Measurements from ENCODE around the gene LOXHD1.

LOXHD1 gene
- long read RNA-seq, donor 1, result 0 reads
- long read RNA-seq, donor 2, result 0 reads
- long read RNA-seq, donor 3, result 0 reads
- long read RNA-seq, donor 4, result 0 reads
- long read RNA-seq, donor 5, result 0 reads
- long read RNA-seq, donor 6, result 0 reads
- long read RNA-seq, donor 7, result 0 reads
- long read RNA-seq, donor 8, result 0 reads

GRCh38 chr18:46657115-46657955 is at the start of gene LOXHD1:
Gene LOXHD1, minus strand, starts transcription at chr18:46657220. Its CDS starts 187 bp downstream, at chr18:46657033.
- DNase-seq, result peak; percentile 32

GRCh38 chr18:46705521-46705920 is 48.5 kb upstream of the LOXHD1 start:
- no peak for DNase-seq

GRCh38 chr18:46704816-46705215 is 47.8 kb upstream of the LOXHD1 start:
- DNase-seq, result no peak

- DNase-seq, result no peak
These were observed 47.2 kb upstream of the LOXHD1 start for GRCh38 chr18:46704189-46704588.

GRCh38 chr18:46702471-46702870 is 45.5 kb upstream of the LOXHD1 start:
- peak; percentile 16 for DNase-seq

GRCh38 chr18:46700066-46700824 is 43.2 kb upstream of the LOXHD1 start:
- no peak for DNase-seq

GRCh38 chr18:46696702-46697101 is 39.7 kb upstream of the LOXHD1 start:
- DNase-seq, result no peak

- no peak for DNase-seq
These were observed 39.2 kb upstream of the LOXHD1 start for GRCh38 chr18:46696268-46696667.

- no peak for DNase-seq
These were observed 37.0 kb upstream of the LOXHD1 start for GRCh38 chr18:46693996-46694395.

GRCh38 chr18:46688853-46689525 is 32.0 kb upstream of the LOXHD1 start:
- no peak for DNase-seq

GRCh38 chr18:46686186-46686585 is 29.2 kb upstream of the LOXHD1 start:
- DNase-seq, result no peak

- DNase-seq, result no peak
These were observed 26.2 kb upstream of the LOXHD1 start for GRCh38 chr18:46683252-46683651.

GRCh38 chr18:46680784-46681695 is 24.0 kb upstream of the LOXHD1 start:
- DNase-seq, result no peak

- no peak for DNase-seq
These were observed 23.0 kb upstream of the LOXHD1 start for GRCh38 chr18:46679846-46680598.

- no peak for DNase-seq
These were observed 21.9 kb upstream of the LOXHD1 start for GRCh38 chr18:46678785-46679399.

GRCh38 chr18:46678041-46678440 is 21.0 kb upstream of the LOXHD1 start:
- peak; percentile 13 for DNase-seq

GRCh38 chr18:46677611-46678010 is 20.6 kb upstream of the LOXHD1 start:
- no peak for DNase-seq

- peak; percentile 34 for DNase-seq
These were observed 19.3 kb upstream of the LOXHD1 start for GRCh38 chr18:46676182-46676835.

GRCh38 chr18:46675112-46675511 is 18.1 kb upstream of the LOXHD1 start:
- no peak for DNase-seq
